Esophagus muscularis mucosa (tissue), 4 donors: ENCODE data around the gene RBFOX2.

Source experiments
- EP300 ChIP-seq: sonication (generic); formaldehyde crosslinking; IDR thresholded peaks from one replicate; pipeline ENCODE4 v1.6.1; 2017; ENCODE audit warnings: antibody characterized with exemption
- POLR2A ChIP-seq: fragments of 450-650 bp; IDR thresholded peaks from one replicate; pipeline ENCODE4 v1.6.1; 2017; ENCODE audit warnings: antibody characterized with exemption, moderate library complexity, mild to moderate bottlenecking, low read depth
- TF ChIP-seq, protein P1 (sequence below), 3 experiments: fragments of 200-600 bp in 2 of 3; fragments of 450-650 bp in 1 of 3; sonication (generic) in 2 of 3; IDR thresholded peaks; one replicate each; pipeline ENCODE4 v1.5.1; 2017 to 2019; ENCODE audit warnings: antibody characterized with exemption in 3 of 3, mild to moderate bottlenecking in 2 of 3, moderate library complexity in 1 of 3

DNA sequence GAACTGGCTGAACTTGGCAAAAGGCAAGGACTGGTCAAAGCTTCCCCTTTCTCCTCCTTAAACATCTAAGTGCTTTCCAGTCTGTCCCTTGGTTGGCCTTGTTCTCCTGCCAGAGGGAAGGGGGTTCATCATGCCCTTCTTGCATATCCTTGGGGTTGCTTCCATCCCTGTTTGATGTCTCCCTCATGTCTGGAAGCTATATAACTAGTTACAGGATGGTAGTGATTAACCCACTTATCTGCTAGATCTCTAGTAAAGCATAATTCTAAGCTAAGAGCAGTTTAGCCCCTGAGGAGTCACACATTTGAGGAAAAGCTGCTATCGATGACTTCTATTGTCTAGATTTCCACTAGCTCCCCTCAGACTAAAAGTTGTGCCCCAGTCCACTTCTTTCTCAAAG lies 288.0 kb downstream of the RBFOX2 start:
- TF ChIP-seq, protein P1, sequence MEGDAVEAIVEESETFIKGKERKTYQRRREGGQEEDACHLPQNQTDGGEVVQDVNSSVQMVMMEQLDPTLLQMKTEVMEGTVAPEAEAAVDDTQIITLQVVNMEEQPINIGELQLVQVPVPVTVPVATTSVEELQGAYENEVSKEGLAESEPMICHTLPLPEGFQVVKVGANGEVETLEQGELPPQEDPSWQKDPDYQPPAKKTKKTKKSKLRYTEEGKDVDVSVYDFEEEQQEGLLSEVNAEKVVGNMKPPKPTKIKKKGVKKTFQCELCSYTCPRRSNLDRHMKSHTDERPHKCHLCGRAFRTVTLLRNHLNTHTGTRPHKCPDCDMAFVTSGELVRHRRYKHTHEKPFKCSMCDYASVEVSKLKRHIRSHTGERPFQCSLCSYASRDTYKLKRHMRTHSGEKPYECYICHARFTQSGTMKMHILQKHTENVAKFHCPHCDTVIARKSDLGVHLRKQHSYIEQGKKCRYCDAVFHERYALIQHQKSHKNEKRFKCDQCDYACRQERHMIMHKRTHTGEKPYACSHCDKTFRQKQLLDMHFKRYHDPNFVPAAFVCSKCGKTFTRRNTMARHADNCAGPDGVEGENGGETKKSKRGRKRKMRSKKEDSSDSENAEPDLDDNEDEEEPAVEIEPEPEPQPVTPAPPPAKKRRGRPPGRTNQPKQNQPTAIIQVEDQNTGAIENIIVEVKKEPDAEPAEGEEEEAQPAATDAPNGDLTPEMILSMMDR (IDR thresholded peaks at IDR 0.05), result no peak
- TF ChIP-seq POLR2A, result no peak
- no peak for TF ChIP-seq EP300
